ENCODE data around the gene SCP2.

The SCP2 gene

GRCh38 chr1:53065391-53065790 is 138.3 kb downstream of the SCP2 start:
- no peak for TF ChIP-seq CTCF (IDR thresholded peaks at IDR 0.05; ENCODE audit: extremely low read depth, missing control alignments)
- DNase-seq (ENCODE audit: low spot score): no peak

- no peak for DNase-seq (ENCODE audit: low spot score)
- no peak for TF ChIP-seq CTCF (IDR thresholded peaks at IDR 0.05; ENCODE audit: extremely low read depth, missing control alignments)
These were observed 139.4 kb downstream of the SCP2 start for GRCh38 chr1:53066488-53066887.

- no peak for TF ChIP-seq CTCF (IDR thresholded peaks at IDR 0.05; ENCODE audit: extremely low read depth, missing control alignments)
- no peak for DNase-seq (ENCODE audit: low spot score)
These were observed 140.0 kb downstream of the SCP2 start for GRCh38 chr1:53066891-53067738.

- no peak for TF ChIP-seq CTCF (IDR thresholded peaks at IDR 0.05; ENCODE audit: extremely low read depth, missing control alignments)
- DNase-seq (ENCODE audit: low spot score): no peak
These were observed 140.8 kb downstream of the SCP2 start for GRCh38 chr1:53067886-53068285.

GRCh38 chr1:53068314-53069099 is 141.4 kb downstream of the SCP2 start:
- DNase-seq (ENCODE audit: low spot score): no peak
- no peak for TF ChIP-seq CTCF (IDR thresholded peaks at IDR 0.05; ENCODE audit: extremely low read depth, missing control alignments)

- DNase-seq (ENCODE audit: low spot score): no peak
- TF ChIP-seq CTCF (IDR thresholded peaks at IDR 0.05; ENCODE audit: extremely low read depth, missing control alignments): no peak
These were observed 142.2 kb downstream of the SCP2 start for GRCh38 chr1:53069265-53069662.

GRCh38 chr1:53069663-53070327 is 142.7 kb downstream of the SCP2 start:
- DNase-seq (ENCODE audit: low spot score): no peak
- TF ChIP-seq CTCF (IDR thresholded peaks at IDR 0.05; ENCODE audit: extremely low read depth, missing control alignments): no peak
